Chondrocyte (in vitro differentiated cells): ENCODE results near the gene CNOT6. TPM values are rescaled to one million over a fixed set of nuclear protein-coding genes. Genes with fewer than 3 reads are reported as not detected.
"Not testable (repeated sequence)": the region's sequence is repeated elsewhere in the genome, so short reads cannot be mapped to it uniquely, and the experiment has no call there.

Experiments
- DNase-seq: peaks from one replicate; pipeline ENCODE4 v3.0.0; 2021; ENCODE audit warnings: mixed read lengths, low spot score
- H3K27ac Mint-ChIP-seq: one replicate; pipeline ENCODE4 v1.8.0; 2021; ENCODE audit warnings: mild to moderate bottlenecking, moderate library complexity, mixed read lengths; ENCODE audit not compliant: unreplicated experiment
- H3K27me3 Mint-ChIP-seq: 2 replicates; pipeline ENCODE4 v1.8.0; 2021; ENCODE audit warnings: low read depth, mixed read lengths
- H3K36me3 Mint-ChIP-seq: 2 replicates; pipeline ENCODE4 v1.8.0; 2021; ENCODE audit warnings: low read depth, mixed read lengths
- H3K4me1 Mint-ChIP-seq: 2 replicates; pipeline ENCODE4 v1.8.0; 2021; ENCODE audit warnings: low read depth, mild to moderate bottlenecking, mixed read lengths
- H3K4me3 Mint-ChIP-seq: one replicate; pipeline ENCODE4 v1.8.0; 2021; ENCODE audit warnings: mild to moderate bottlenecking, moderate library complexity, mixed read lengths; ENCODE audit not compliant: unreplicated experiment
- H3K9me3 Mint-ChIP-seq: 2 replicates; pipeline ENCODE4 v1.8.0; 2021; ENCODE audit warnings: low read depth, mixed read lengths
- total RNA-seq: library from RNA; stranded (reverse); gene quantifications from 3 replicates; pipeline ENCODE4 v1.2.1, GENCODE V29; 2021
- TF ChIP-seq, protein P1 (sequence below): fragments of 200-600 bp; sonication (generic); IDR thresholded peaks from 2 replicates; pipeline ENCODE4 v1.5.0; 2021; ENCODE audit warnings: antibody characterized with exemption, mild to moderate bottlenecking, moderate library complexity

Gene CNOT6
- total RNA-seq, 1 donor from 2014 or later = 24.7 TPM

DNA sequence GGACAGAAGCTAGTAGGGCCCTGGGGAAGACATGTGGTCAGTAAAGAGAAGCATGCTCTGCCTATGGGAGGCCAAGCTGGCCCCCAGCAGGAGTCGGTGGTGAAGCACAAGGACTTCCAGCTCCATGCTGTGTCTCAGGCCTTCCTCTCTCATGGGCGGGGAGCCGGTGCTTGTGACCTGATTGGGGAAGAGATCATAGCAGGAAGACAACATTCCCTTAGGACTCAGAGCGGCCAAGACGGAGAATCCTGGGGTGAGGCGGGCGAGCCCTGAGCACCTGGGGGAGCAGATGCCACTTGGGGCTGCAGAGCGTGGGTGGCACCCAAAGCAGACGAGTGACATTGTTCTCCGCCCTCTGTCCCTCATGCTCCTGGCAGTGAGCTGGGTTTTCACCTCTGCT, 33.3 kb upstream of the CNOT6 start:
- no peaks in the 10 kb centered on the region for H3K27me3 Mint-ChIP-seq
- peaks cover 6% of the 10 kb centered on the region for H3K9me3 Mint-ChIP-seq

DNA sequence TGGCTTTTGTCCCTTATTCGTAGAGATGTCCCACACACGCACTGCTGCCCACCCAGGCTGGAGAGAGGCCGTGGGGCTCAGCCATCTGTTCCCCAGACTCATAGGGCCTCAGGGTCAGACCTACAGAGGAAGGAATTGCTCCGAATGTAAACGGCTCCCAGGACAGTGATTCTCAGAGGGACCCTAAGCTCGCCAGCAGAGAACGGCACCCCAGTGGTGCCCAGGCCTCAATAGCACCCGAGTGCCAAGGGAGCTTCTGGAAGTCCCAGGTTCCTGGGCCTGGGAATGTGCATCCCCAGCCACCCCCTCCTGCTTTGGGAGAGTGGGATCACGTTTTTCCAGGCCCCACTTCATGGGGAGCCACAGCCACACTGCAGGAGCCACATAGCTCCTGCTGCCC, 32.9 kb upstream of the CNOT6 start:
- H3K4me3 Mint-ChIP-seq = no peak overlapping the region
- H3K4me1 Mint-ChIP-seq = no peaks in the 10 kb centered on the region
- H3K36me3 Mint-ChIP-seq = no peaks in the 10 kb centered on the region
- H3K27ac Mint-ChIP-seq = no peak overlapping the region
- DNase-seq = no peak
- H3K27me3 Mint-ChIP-seq = no peaks in the 10 kb centered on the region
- peaks cover 6% of the 10 kb centered on the region for H3K9me3 Mint-ChIP-seq
- TF ChIP-seq, protein P1, sequence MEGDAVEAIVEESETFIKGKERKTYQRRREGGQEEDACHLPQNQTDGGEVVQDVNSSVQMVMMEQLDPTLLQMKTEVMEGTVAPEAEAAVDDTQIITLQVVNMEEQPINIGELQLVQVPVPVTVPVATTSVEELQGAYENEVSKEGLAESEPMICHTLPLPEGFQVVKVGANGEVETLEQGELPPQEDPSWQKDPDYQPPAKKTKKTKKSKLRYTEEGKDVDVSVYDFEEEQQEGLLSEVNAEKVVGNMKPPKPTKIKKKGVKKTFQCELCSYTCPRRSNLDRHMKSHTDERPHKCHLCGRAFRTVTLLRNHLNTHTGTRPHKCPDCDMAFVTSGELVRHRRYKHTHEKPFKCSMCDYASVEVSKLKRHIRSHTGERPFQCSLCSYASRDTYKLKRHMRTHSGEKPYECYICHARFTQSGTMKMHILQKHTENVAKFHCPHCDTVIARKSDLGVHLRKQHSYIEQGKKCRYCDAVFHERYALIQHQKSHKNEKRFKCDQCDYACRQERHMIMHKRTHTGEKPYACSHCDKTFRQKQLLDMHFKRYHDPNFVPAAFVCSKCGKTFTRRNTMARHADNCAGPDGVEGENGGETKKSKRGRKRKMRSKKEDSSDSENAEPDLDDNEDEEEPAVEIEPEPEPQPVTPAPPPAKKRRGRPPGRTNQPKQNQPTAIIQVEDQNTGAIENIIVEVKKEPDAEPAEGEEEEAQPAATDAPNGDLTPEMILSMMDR = no peak

More for the DNA sequence above, 33.3 kb upstream of the CNOT6 start:
- no peak overlapping the region for H3K4me3 Mint-ChIP-seq
- no peaks in the 10 kb centered on the region for H3K4me1 Mint-ChIP-seq
- H3K36me3 Mint-ChIP-seq = no peaks in the 10 kb centered on the region
- TF ChIP-seq, protein P1 = no peak
- no peak overlapping the region for H3K27ac Mint-ChIP-seq
- peak; percentile 66 for DNase-seq

- Mint-ChIP-seq H3K36me3 (no peaks in the 10 kb centered on the region), H3K27ac (no peak overlapping the region), H3K4me1 (peaks cover 6% of the 10 kb centered on the region), H3K9me3 (peaks cover 5% of the 10 kb centered on the region), H3K27me3 (no peaks in the 10 kb centered on the region), H3K4me3 (no peak overlapping the region)
- peak; percentile 43 for DNase-seq
- TF ChIP-seq, protein P1 = no peak
These were observed 30.8 kb upstream of the CNOT6 start for GRCh38 chr5:180463216-180463900.

DNA sequence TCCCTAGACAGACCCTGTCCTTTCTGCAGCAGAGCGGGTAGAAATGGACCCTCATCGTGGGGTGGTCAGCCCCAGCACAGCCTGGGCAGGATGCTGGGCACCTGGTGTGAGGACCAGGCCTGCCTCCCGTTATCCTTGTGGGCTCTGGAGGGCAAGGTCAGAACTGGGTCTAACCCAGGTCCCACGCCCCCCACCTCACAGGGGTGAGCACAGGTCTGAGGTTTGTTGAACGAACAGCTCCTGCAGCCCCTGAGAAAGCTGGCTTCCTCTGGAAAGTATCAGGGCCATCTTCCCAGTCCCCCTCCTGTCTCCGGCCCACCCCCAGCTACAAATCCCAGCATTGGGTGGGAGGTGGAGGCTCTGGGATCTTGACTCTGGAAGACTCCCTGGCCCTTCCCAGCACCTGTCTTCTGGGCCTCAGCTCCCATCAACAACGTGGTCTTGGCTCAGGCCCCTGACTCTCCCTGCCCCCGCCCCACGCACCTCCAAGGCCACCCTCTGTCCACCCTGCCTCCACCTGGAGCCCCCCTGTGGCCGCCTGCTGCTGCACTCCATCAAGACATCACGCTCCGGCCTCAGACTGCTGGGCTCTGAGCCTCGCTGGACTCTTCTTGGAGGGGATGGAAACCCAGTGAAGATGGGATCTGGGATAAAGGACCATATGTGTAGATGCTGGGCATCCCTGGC, 30.1 kb upstream of the CNOT6 start:
- no peak overlapping the region for H3K4me3 Mint-ChIP-seq
- H3K9me3 Mint-ChIP-seq = peaks cover 3% of the 10 kb centered on the region
- H3K4me1 Mint-ChIP-seq = peaks cover 6% of the 10 kb centered on the region
- no peak overlapping the region for H3K27ac Mint-ChIP-seq
- H3K27me3 Mint-ChIP-seq = peaks cover 2% of the 10 kb centered on the region
- TF ChIP-seq, protein P1 = no peak
- DNase-seq = no peak
- H3K36me3 Mint-ChIP-seq = no peaks in the 10 kb centered on the region

DNA sequence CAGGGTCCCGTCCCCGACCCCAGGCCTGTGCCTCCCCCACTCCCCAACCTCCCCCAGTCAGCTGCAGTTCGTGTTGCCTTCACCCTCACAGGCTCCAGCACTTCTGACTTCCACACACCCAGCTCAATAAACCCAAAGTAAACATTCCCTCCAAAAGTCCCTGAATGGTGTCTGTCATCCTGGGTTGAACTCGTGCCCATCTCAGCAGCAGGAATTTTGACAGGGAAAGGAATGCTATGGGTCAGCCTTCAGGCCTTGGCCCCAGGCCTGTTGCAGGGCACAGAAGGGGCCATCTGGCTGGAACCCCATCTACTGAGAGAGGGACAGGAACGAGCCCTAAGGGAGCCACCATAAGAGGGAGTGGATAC, 29.6 kb upstream of the CNOT6 start:
- H3K27me3 Mint-ChIP-seq = peaks cover 3% of the 10 kb centered on the region
- H3K4me1 Mint-ChIP-seq = peaks cover 6% of the 10 kb centered on the region
- no peaks in the 10 kb centered on the region for H3K36me3 Mint-ChIP-seq
- TF ChIP-seq, protein P1 = no peak
- H3K4me3 Mint-ChIP-seq = no peak overlapping the region
- H3K27ac Mint-ChIP-seq = no peak overlapping the region
- DNase-seq = no peak
- peaks cover 3% of the 10 kb centered on the region for H3K9me3 Mint-ChIP-seq

GRCh38 chr5:180465052-180465451, 29.1 kb upstream of the CNOT6 start:
- H3K27ac Mint-ChIP-seq, H3K27me3 Mint-ChIP-seq, DNase-seq, H3K36me3 Mint-ChIP-seq, H3K4me3 Mint-ChIP-seq, H3K9me3 Mint-ChIP-seq, H3K4me1 Mint-ChIP-seq: not testable (repeated sequence)
